ENCODE results near the gene CD63. TPM values are rescaled to one million over a fixed set of nuclear protein-coding genes. Genes with fewer than 3 reads are reported as not detected.

The CD63 gene
- total and polyA plus RNA-seq, 2 of the 13 experiments (the other 11 are each of a cell fraction or from before 2014, with no cell fraction given): 234 to 277 TPM

- H3K79me2 ChIP-seq (ENCODE audit: insufficient read depth, low read length): no peaks in the 10 kb centered on the region
- in situ Hi-C loops (cut with HindIII; ENCODE audit: extremely low pct_ligation_motif_present, low pct_unique_long_range_greater_than_20kb) (no loop called here), intact Hi-C loops (cut with micrococcal nuclease; ENCODE audit: unreplicated experiment) (no loop called here)
- FAIRE-seq: no peak
- no TSS peak for BruUV-seq (replicated peaks)
- no peak for ATAC-seq
- WGBS (ENCODE audit: low lambda C conversion rate): 53% methylated on average over 10 of the region's 16 CpGs
- H3K27ac ChIP-seq (ENCODE audit: extremely low read length, insufficient read depth, low read length): no peak overlapping the region
- no peak overlapping the region for H3K4me2 ChIP-seq (ENCODE audit: low read depth, low read length)
- no peak overlapping the region for H3K9ac ChIP-seq (ENCODE audit: insufficient read depth, low read depth, low read length)
- H2AFZ ChIP-seq (ENCODE audit: low read length): no peak overlapping the region
- H3K9me3 ChIP-seq (ENCODE audit: low read length): no peaks in the 10 kb centered on the region
- H3K4me3 ChIP-seq (replicated peaks in 1 of 3; ENCODE audit: insufficient read depth in 1 of 3, low read depth in 2 of 3, low read length in 3 of 3): no peak overlapping the region
- ChIA-PET CTCF (ENCODE audit: low intra/inter-chr PET ratio, low total read pairs) (no interaction called here), POLR2A (no interaction called here)
- DNase-seq (ENCODE audit: low spot score): no peak
- peaks cover 0 to 1% of the 10 kb centered on the region in 2 experiments; a peak in 1 of 5 replicates for H3K36me3 ChIP-seq (replicated peaks in 1 of 2; ENCODE audit: control insufficient read depth in 1 of 2, insufficient read depth in 2 of 2, low read length in 2 of 2)
- no peaks in the 10 kb centered on the region for H3K27me3 ChIP-seq (ENCODE audit: control insufficient read depth in 1 of 2, insufficient read depth in 2 of 2, low read length in 2 of 2)
- H3K4me1 ChIP-seq (ENCODE audit: insufficient read depth, low read length): no peaks in the 10 kb centered on the region
- TF ChIP-seq ZMAT3 (CRISPR knock-in tag; conservative IDR thresholded peaks at IDR 0.05) (no peak), CREBL2 (CRISPR knock-in tag; IDR thresholded peaks at IDR 0.05; ENCODE audit: borderline replicate concordance) (no peak), PCBP1 (IDR thresholded peaks at IDR 0.05; ENCODE audit: borderline replicate concordance, low read depth, low read length) (no peak)
- no peaks in the 10 kb centered on the region for H4K20me1 ChIP-seq (ENCODE audit: insufficient read depth, low read length)
Observed at GRCh38 chr12:55688716-55689655, 39.8 kb downstream of the CD63 start.

- H3K36me3 ChIP-seq (replicated peaks in 1 of 2; ENCODE audit: control insufficient read depth in 1 of 2, insufficient read depth in 2 of 2, low read length in 2 of 2): peaks cover 0 to 3% of the 10 kb centered on the region in 2 experiments; a peak in 1 of 5 replicates
- H3K27me3 ChIP-seq (ENCODE audit: control insufficient read depth in 1 of 2, insufficient read depth in 2 of 2, low read length in 2 of 2): no peaks in the 10 kb centered on the region
- H3K4me2 ChIP-seq (ENCODE audit: low read depth, low read length): no peak overlapping the region
- intact Hi-C loops (cut with micrococcal nuclease; ENCODE audit: unreplicated experiment) (no loop called here), in situ Hi-C loops (cut with HindIII; ENCODE audit: extremely low pct_ligation_motif_present, low pct_unique_long_range_greater_than_20kb) (no loop called here)
- H3K4me3 ChIP-seq (replicated peaks in 1 of 3; ENCODE audit: insufficient read depth in 1 of 3, low read depth in 2 of 3, low read length in 3 of 3): no peak overlapping the region
- BruUV-seq (replicated peaks): no TSS peak
- no peak overlapping the region for H3K9ac ChIP-seq (ENCODE audit: insufficient read depth, low read depth, low read length)
- no peaks in the 10 kb centered on the region for H3K9me3 ChIP-seq (ENCODE audit: low read length)
- no peak overlapping the region for H2AFZ ChIP-seq (ENCODE audit: low read length)
- POLR2A ChIA-PET: no interaction called here
- ATAC-seq (no peak), FAIRE-seq (no peak), DNase-seq (ENCODE audit: low spot score) (no peak)
- H3K79me2 ChIP-seq (ENCODE audit: insufficient read depth, low read length): peaks cover 4% of the 10 kb centered on the region
- peaks cover 10% of the 10 kb centered on the region for H3K4me1 ChIP-seq (ENCODE audit: insufficient read depth, low read length)
- H4K20me1 ChIP-seq (ENCODE audit: insufficient read depth, low read length): no peaks in the 10 kb centered on the region
- CTCF ChIA-PET (ENCODE audit: low intra/inter-chr PET ratio, low total read pairs): no interaction called here
- H3K27ac ChIP-seq (ENCODE audit: extremely low read length, insufficient read depth, low read length): no peak overlapping the region
- TF ChIP-seq ZNF451 (CRISPR knock-in tag; IDR thresholded peaks at IDR 0.05): no peak
- no peak for TF ChIP-seq MAX (IDR thresholded peaks at IDR 0.05)
- no peak for TF ChIP-seq ZNF280D (CRISPR knock-in tag; IDR thresholded peaks at IDR 0.05)
- no peak for TF ChIP-seq MLLT10 (CRISPR knock-in tag; IDR thresholded peaks at IDR 0.05)
- no peak for TF ChIP-seq NR2C2 (CRISPR knock-in tag; IDR thresholded peaks at IDR 0.05; ENCODE audit: borderline replicate concordance)
- no peak for TF ChIP-seq KDM2A (CRISPR knock-in tag; IDR thresholded peaks at IDR 0.05; ENCODE audit: borderline replicate concordance, low read depth)
- TF ChIP-seq ZNF33B (CRISPR knock-in tag; IDR thresholded peaks at IDR 0.05): no peak
- no peak for TF ChIP-seq ZNF577 (CRISPR knock-in tag; IDR thresholded peaks at IDR 0.05; ENCODE audit: borderline replicate concordance, low read depth)
- TF ChIP-seq GFI1 (CRISPR knock-in tag; IDR thresholded peaks at IDR 0.05; ENCODE audit: borderline replicate concordance): no peak
- TF ChIP-seq YY1 (IDR thresholded peaks at IDR 0.05; ENCODE audit: insufficient read depth, insufficient replicate concordance, low read depth, low read length): no peak
Observed at GRCh38 chr12:55687746-55688145, 41.1 kb downstream of the CD63 start.

Measured in HepG2 (cell line).